DMS153 (cell line): ENCODE data around the gene SNPH.

ENCODE experiments used
- DNase-seq: peaks from one replicate; lab custom pipeline; 2025; lab: John Stamatoyannopoulos, UW

SNPH gene

GRCh38 chr20:1306316-1307135 is 40.4 kb downstream of the SNPH start:
- DNase-seq = no peak

- no peak for DNase-seq
Observed at GRCh38 chr20:1307171-1307570, 41.1 kb downstream of the SNPH start.

- DNase-seq = no peak
Observed at GRCh38 chr20:1307571-1307971, 41.5 kb downstream of the SNPH start.

GRCh38 chr20:1308067-1308701 is 42.1 kb downstream of the SNPH start:
- no peak for DNase-seq

- no peak for DNase-seq
Observed at GRCh38 chr20:1308702-1309095, 42.6 kb downstream of the SNPH start.

GRCh38 chr20:1309439-1309847 is 43.3 kb downstream of the SNPH start:
- no peak for DNase-seq

- no peak for DNase-seq
Observed at GRCh38 chr20:1310071-1310470, 44.0 kb downstream of the SNPH start.

- DNase-seq = no peak
Observed at GRCh38 chr20:1310506-1311190, 44.6 kb downstream of the SNPH start.

- no peak for DNase-seq
Observed at GRCh38 chr20:1312308-1312707, 46.2 kb downstream of the SNPH start.

- no peak for DNase-seq
Observed at GRCh38 chr20:1312904-1313235, 46.8 kb downstream of the SNPH start.

GRCh38 chr20:1313236-1313964 is 47.3 kb downstream of the SNPH start:
- peak; percentile 45 for DNase-seq

- no peak for DNase-seq
Observed at GRCh38 chr20:1315804-1316203, 49.7 kb downstream of the SNPH start.

- DNase-seq = no peak
Observed at GRCh38 chr20:1317545-1318255, 51.6 kb downstream of the SNPH start.

GRCh38 chr20:1319051-1319450 is 53.0 kb downstream of the SNPH start:
- DNase-seq = no peak

GRCh38 chr20:1319462-1319861 is 53.4 kb downstream of the SNPH start:
- DNase-seq = no peak

- DNase-seq = no peak
Observed at GRCh38 chr20:1320016-1320415, 53.9 kb downstream of the SNPH start.

GRCh38 chr20:1320902-1321653 is 55.0 kb downstream of the SNPH start:
- no peak for DNase-seq

- no peak for DNase-seq
Observed at GRCh38 chr20:1321654-1321939, 55.5 kb downstream of the SNPH start.

GRCh38 chr20:1322511-1323245 is 56.6 kb downstream of the SNPH start:
- DNase-seq = no peak

- DNase-seq = no peak
Observed at GRCh38 chr20:1323256-1323655, 57.2 kb downstream of the SNPH start.
